HepG2 (cell line): ENCODE measurements around the gene PLK3. TPM values are rescaled to one million over a fixed set of nuclear protein-coding genes. Genes with fewer than 3 reads are reported as not detected.

Source experiments
- ATAC-seq: fragments of 200-7000 bp; cut with Tn5 transposase; 3 replicates; pipeline ENCODE4 v1.9.1; 2020; ENCODE audit warnings: mild to moderate bottlenecking, moderate library complexity
- BruUV-seq: library from RNA; stranded (reverse); fragments of 400-500 nt; replicated peaks from 2 replicates; lab custom pipeline; 2021; lab: Mats Ljungman, UMichigan
- CTCF ChIA-PET: fragments of 300-600 bp; formaldehyde crosslinking; extraction: SDS; loops from one replicate; lab custom pipeline; 2021; ENCODE audit warnings: low total read pairs, inconsistent platforms, low intra/inter-chr PET ratio; lab: Yijun Ruan, JAX
- POLR2A ChIA-PET: fragments of 350-600 bp; sonication (Branson Sonifier 250); formaldehyde crosslinking; loops from one replicate; lab custom pipeline; 2020; ENCODE audit warnings: antibody characterized with exemption, inconsistent platforms; lab: Yijun Ruan, JAX
- DNase-seq: peaks from one replicate; pipeline ENCODE4 v3.0.0-alpha.2; 2015; ENCODE audit warnings: low spot score
- FAIRE-seq: peaks from 3 replicates; lab custom pipeline; 2011; peaks lifted over from hg19 to GRCh38; lab: Jason Lieb, UNC
- H2AFZ ChIP-seq: one replicate; pipeline ENCODE4 v1.6.1; 2011; ENCODE audit warnings: low read length, inconsistent platforms
- H3K27ac ChIP-seq: fragments of 300-600 bp; 3 replicates; pipeline ENCODE4 v1.8.0; 2011; ENCODE audit warnings: mixed run types, mild to moderate bottlenecking, mixed read lengths, low read length, inconsistent platforms; ENCODE audit not compliant: insufficient read depth; ENCODE audit errors: extremely low read length
- H3K27me3 ChIP-seq, 2 experiments: fragments of 200-600 bp in 1 of 2; 2 replicates in 1 of 2; 3 replicates in 1 of 2; pipeline versions ENCODE4 v1.6.0 to v1.8.0; 2011; ENCODE audit warnings: low read length in 2 of 2, mild to moderate bottlenecking in 2 of 2, moderate library complexity in 2 of 2, inconsistent platforms in 1 of 2; ENCODE audit not compliant: insufficient read depth in 2 of 2, control insufficient read depth in 1 of 2
- H3K36me3 ChIP-seq, 2 experiments: fragments of 200-600 bp in 1 of 2; replicated peaks in 1 of 2; 2 replicates in 1 of 2; 3 replicates in 1 of 2; pipeline versions ENCODE4 v1.5.1 to v1.8.0; 2011; ENCODE audit warnings: low read length in 2 of 2, inconsistent platforms in 1 of 2; ENCODE audit not compliant: insufficient read depth in 2 of 2, control insufficient read depth in 1 of 2
- H3K4me1 ChIP-seq: 2 replicates; pipeline ENCODE4 v1.5.1; 2012; ENCODE audit warnings: low read length, inconsistent platforms; ENCODE audit not compliant: insufficient read depth
- H3K4me2 ChIP-seq: 2 replicates; pipeline ENCODE4 v1.6.0; 2011; ENCODE audit warnings: low read depth, low read length, inconsistent platforms
- H3K4me3 ChIP-seq, 3 experiments: fragments of 200-600 bp in 1 of 3; sonication (generic), shearing (Covaris generic) in 1 of 3; replicated peaks in 1 of 3; 2 replicates each; pipeline ENCODE4 v1.5.1; 2011 to 2016; ENCODE audit warnings: low read length in 3 of 3, inconsistent platforms in 2 of 3, low read depth in 2 of 3, mild to moderate bottlenecking in 2 of 3, control low read depth in 1 of 3, mixed read lengths in 1 of 3; ENCODE audit not compliant: insufficient read depth in 1 of 3
- H3K79me2 ChIP-seq: one replicate; pipeline ENCODE4 v1.6.1; 2011; ENCODE audit warnings: low read length, inconsistent platforms; ENCODE audit not compliant: insufficient read depth
- H3K9ac ChIP-seq: 2 replicates; pipeline ENCODE4 v1.6.0; 2011; ENCODE audit warnings: mild to moderate bottlenecking, low read depth, low read length, inconsistent platforms; ENCODE audit not compliant: insufficient read depth
- H3K9me3 ChIP-seq: 2 replicates; pipeline ENCODE4 v1.5.1; 2012; ENCODE audit warnings: mild to moderate bottlenecking, low read length
- H4K20me1 ChIP-seq: 2 replicates; pipeline ENCODE4 v1.6.0; 2011; ENCODE audit warnings: inconsistent platforms, mild to moderate bottlenecking, low read length, moderate library complexity; ENCODE audit not compliant: insufficient read depth
- ETS1 ChIP-seq: sonication (generic); formaldehyde crosslinking; IDR thresholded peaks from 2 replicates; pipeline ENCODE4 v1.4.0; 2020; ENCODE audit warnings: missing genetic modification reagents
- HNF4G ChIP-seq, 2 experiments: sonication (generic) in 1 of 2; formaldehyde crosslinking in 1 of 2; IDR thresholded peaks; 2 replicates each; pipeline versions ENCODE4 v1.4.0 to v1.6.1; 2011 to 2020; ENCODE audit warnings: borderline replicate concordance in 2 of 2, low read depth in 2 of 2, mild to moderate bottlenecking in 2 of 2, low read length in 1 of 2, missing genetic modification reagents in 1 of 2, moderate library complexity in 1 of 2
- KLF16 ChIP-seq, 2 experiments: sonication (generic) in 1 of 2; formaldehyde crosslinking in 1 of 2; IDR thresholded peaks; 2 replicates each; pipeline versions ENCODE4 v1.6.1 to v1.8.0; 2016 to 2023; ENCODE audit warnings: missing genetic modification reagents in 2 of 2, missing compliant biosample characterization in 1 of 2
- MXI1 ChIP-seq: IDR thresholded peaks from 3 replicates; pipeline ENCODE4 v1.6.1; 2012; ENCODE audit warnings: low read depth, low read length, inconsistent platforms, borderline replicate concordance
- NPAS2 ChIP-seq: sonication (generic); formaldehyde crosslinking; IDR thresholded peaks from 2 replicates; pipeline ENCODE4 v1.8.0; 2022; ENCODE audit warnings: mild to moderate bottlenecking, missing genetic modification reagents, borderline replicate concordance
- PBX3 ChIP-seq: sonication (generic); formaldehyde crosslinking; IDR thresholded peaks from 2 replicates; pipeline ENCODE4 v1.8.1; 2023; ENCODE audit warnings: missing genetic modification reagents, inconsistent platforms, borderline replicate concordance
- PLRG1 ChIP-seq: fragments of 450-650 bp; conservative IDR thresholded peaks from 2 replicates; pipeline ENCODE4 v1.6.1; 2016
- SAP130 ChIP-seq: IDR thresholded peaks from 2 replicates; pipeline ENCODE4 v1.6.1; 2016; ENCODE audit warnings: low read depth
- SP4 ChIP-seq: sonication (generic); formaldehyde crosslinking; IDR thresholded peaks from 2 replicates; pipeline ENCODE4 v1.8.1; 2023; ENCODE audit warnings: mild to moderate bottlenecking, missing genetic modification reagents
- ZBED4 ChIP-seq: sonication (generic); formaldehyde crosslinking; IDR thresholded peaks from 2 replicates; pipeline ENCODE4 v1.4.0; 2020; ENCODE audit warnings: missing genetic modification reagents, borderline replicate concordance
- ZBTB39 ChIP-seq: sonication (generic); formaldehyde crosslinking; IDR thresholded peaks from 2 replicates; pipeline ENCODE4 v1.5.0; 2020; ENCODE audit warnings: missing genetic modification reagents
- ZKSCAN8 ChIP-seq: IDR thresholded peaks from 2 replicates; pipeline ENCODE4 v1.6.1; 2016; ENCODE audit warnings: borderline replicate concordance, missing genetic modification reagents, missing compliant biosample characterization
- ZNF788 ChIP-seq: sonication (generic); formaldehyde crosslinking; IDR thresholded peaks from 2 replicates; pipeline ENCODE4 v1.5.0; 2020; ENCODE audit warnings: mild to moderate bottlenecking, missing genetic modification reagents, borderline replicate concordance
- WGBS: methylation state at CpG from one replicate; pipeline ENCODE4 v1.1.6; 2017; ENCODE audit warnings: low lambda C conversion rate; 5-methylcytosine and 5-hydroxymethylcytosine counted together
- in situ Hi-C: cut with HindIII; loops from 2 replicates; pipeline ENCODE4 v1.10.0; 2017; ENCODE audit warnings: low pct_unique_long_range_greater_than_20kb; ENCODE audit not compliant: extremely low pct_ligation_motif_present
- intact Hi-C: fragments of 100-400 bp; cut with micrococcal nuclease; formaldehyde crosslinking; loops from one replicate; pipeline ENCODE4 v1.10.0; 2022; ENCODE audit not compliant: unreplicated experiment
- polyA plus RNA-seq, 8 experiments: library from polyadenylated mRNA; depleted of rRNA in 3 of 8; stranded (reverse) in 7 of 8; unstranded in 1 of 8; fragments of >200 nt; fragmentation: Illumina TruSeq in 4 of 8; extraction: Trizol in 4 of 8; gene quantifications; 2 replicates each; pipeline versions ENCODE4 v1.2.1 to v1.2.3, GENCODE V29; 2011 to 2016; ENCODE audit warnings: low read depth in 4 of 8, missing spikeins in 1 of 8, mixed read lengths in 1 of 8; ENCODE audit not compliant: insufficient read depth in 1 of 8
- total RNA-seq, 5 experiments: library from RNA; depleted of rRNA; stranded (reverse); fragments of >200 nt; fragmentation: Illumina TruSeq; extraction: Trizol; gene quantifications; 2 replicates each; pipeline ENCODE4 v1.2.3, GENCODE V29; 2016; ENCODE audit warnings: low read depth in 1 of 5

Gene PLK3
- total and polyA plus RNA-seq, 2 of the 13 experiments (the other 11 are each of a cell fraction or from before 2014, with no cell fraction given): 9.8 to 16.9 TPM

GRCh38 chr1:44775078-44775929 is 24.9 kb upstream of the PLK3 start, which contains the start of gene RPS8:
TSS of gene RPS8 (plus strand) at chr1:44775540. CDS start at chr1:44775597, 57 bp downstream.
- Histone ChIP-seq H3K36me3 (peaks cover 12 to 24% of the 10 kb centered on the region in 2 experiments), H3K9me3 (no peaks in the 10 kb centered on the region), H4K20me1 (peaks cover 36% of the 10 kb centered on the region), H2AFZ (no peak within 1 kb of the TSS), H3K4me3 (peak within 1 kb of the TSS; percentile 84 to 97 (median 96)), H3K27ac (peak within 1 kb of the TSS; percentile 81), H3K79me2 (peaks cover 35% of the 10 kb centered on the region), H3K9ac (peak within 1 kb of the TSS; percentile 91), H3K27me3 (no peaks in the 10 kb centered on the region; a peak in 1 of 5 replicates), H3K4me1 (peaks cover 40% of the 10 kb centered on the region), H3K4me2 (peak within 1 kb of the TSS; percentile 95)
- ATAC-seq (peak; percentile 80), FAIRE-seq (peak; percentile 28), DNase-seq (peak; percentile 91)
- no TSS peak for BruUV-seq
- POLR2A ChIA-PET: interaction anchor here (0.6 to 4.0 kb wide), 31 partner anchors 9 to 776 kb away, joined by 3 to 47 read pairs (median 7); partner anchors contain the start of genes AKR1A1, ARMH1, BEST4 and BTBD19
- intact Hi-C loops: no loop called here
- WGBS: under 1% methylated on average over 39 of the region's 65 CpGs
- CTCF ChIA-PET: no interaction called here
- in situ Hi-C loops: no loop called here
- TF ChIP-seq ETS1 (peak; percentile 86), KLF16 (CRISPR knock-in tag; IDR thresholded peaks at IDR 0.05) (peak in 1 of 2 experiments; percentile 93; a peak in 1 of 4 replicates), SP4 (peak; percentile 85), HNF4G (IDR thresholded peaks at IDR 0.05; ENCODE audit: borderline replicate concordance, low read depth, low read length) (no peak), HNF4G (CRISPR knock-in tag; IDR thresholded peaks at IDR 0.05; ENCODE audit: borderline replicate concordance, low read depth) (no peak), ZNF788 (CRISPR knock-in tag) (peak; percentile 72; the same call in 1 of the 2 replicates), NPAS2 (no peak), ZKSCAN8 (CRISPR knock-in tag) (peak; percentile 55; the same call in 1 of the 2 replicates), MXI1 (peak; percentile 78; the same call in 1 of the 3 replicates), SAP130 (CRISPR knock-in tag) (peak; percentile 95), PLRG1 (no peak), ZBED4 (CRISPR knock-in tag) (no peak; the same call in 1 of the 2 replicates), ZBTB39 (CRISPR knock-in tag) (no peak), PBX3 (CRISPR knock-in tag) (peak; percentile 77)
